GM19324 (cell line): Measurements from ENCODE around the gene HSDL2.
"Not testable (repeated sequence)": the region's sequence is repeated elsewhere in the genome, so short reads cannot be mapped to it uniquely, and the experiment has no call there.

Experiments
- ATAC-seq: cut with Tn5 transposase; IDR thresholded peaks from one replicate; pipeline ENCODE4 v1.9.1; 2021; ENCODE audit warnings: mild to moderate bottlenecking, moderate library complexity; ENCODE audit not compliant: unreplicated experiment, low FRiP score

Gene HSDL2

GRCh38 chr9:112365257-112365656, 14.7 kb upstream of the HSDL2 start:
- ATAC-seq = not testable (repeated sequence)

GRCh38 chr9:112366591-112366990, 13.3 kb upstream of the HSDL2 start:
- no peak for ATAC-seq

GRCh38 chr9:112367465-112367864, 12.4 kb upstream of the HSDL2 start:
- ATAC-seq = no peak

- no peak for ATAC-seq
Observed at GRCh38 chr9:112369817-112370216, 10.1 kb upstream of the HSDL2 start.

- no peak for ATAC-seq
Observed at GRCh38 chr9:112371060-112371459, 8.8 kb upstream of the HSDL2 start.

- ATAC-seq = not testable (repeated sequence)
Observed at GRCh38 chr9:112373666-112374065, 6.2 kb upstream of the HSDL2 start.

GRCh38 chr9:112374232-112374631, 5.7 kb upstream of the HSDL2 start:
- not testable (repeated sequence) for ATAC-seq

- ATAC-seq = no peak
Observed at GRCh38 chr9:112375361-112375760, 4.5 kb upstream of the HSDL2 start.

- no peak for ATAC-seq
Observed at GRCh38 chr9:112377087-112377486, 2.8 kb upstream of the HSDL2 start.

- no peak for ATAC-seq
Observed at GRCh38 chr9:112377684-112378327, 2.1 kb upstream of the HSDL2 start.

GRCh38 chr9:112378328-112379176, 1.4 kb upstream of the HSDL2 start:
- ATAC-seq = no peak

- peak; percentile 93 for ATAC-seq
Observed at GRCh38 chr9:112379177-112380101, 469 bp upstream of the HSDL2 start.

- no peak for ATAC-seq
Observed at GRCh38 chr9:112380825-112381221, 915 bp downstream of the HSDL2 start.

- ATAC-seq = no peak
Observed at GRCh38 chr9:112382066-112382465, 2.2 kb downstream of the HSDL2 start.

- ATAC-seq = no peak
Observed at GRCh38 chr9:112382501-112383364, 2.8 kb downstream of the HSDL2 start.

- no peak for ATAC-seq
Observed at GRCh38 chr9:112384219-112384618, 4.3 kb downstream of the HSDL2 start.

GRCh38 chr9:112384690-112385089, 4.8 kb downstream of the HSDL2 start:
- ATAC-seq = no peak

- no peak for ATAC-seq
Observed at GRCh38 chr9:112387115-112387514, 7.2 kb downstream of the HSDL2 start.

- not testable (repeated sequence) for ATAC-seq
Observed at GRCh38 chr9:112389897-112390296, 10.0 kb downstream of the HSDL2 start.
